Skeletal muscle tissue (tissue), 4 donors: Measurements from ENCODE around the gene UCP2. TPM values are rescaled to one million over a fixed set of nuclear protein-coding genes. Genes with fewer than 3 reads are reported as not detected.

Experiments used
- H3K27ac ChIP-seq: one replicate; pipeline ENCODE4 v1.7.0; 2013; ENCODE audit warnings: mild to moderate bottlenecking, low read depth, low read length, inconsistent platforms
- H3K27me3 ChIP-seq, 3 donors: one replicate each; pipeline ENCODE4 v1.7.0; 2013; ENCODE audit warnings: low read length in 3 of 3; ENCODE audit not compliant: control insufficient read depth in 3 of 3, insufficient read depth in 3 of 3
- H3K36me3 ChIP-seq, 3 donors: one replicate each; pipeline ENCODE4 v1.7.0; 2013; ENCODE audit warnings: low read length in 3 of 3; ENCODE audit not compliant: control insufficient read depth in 3 of 3, insufficient read depth in 3 of 3
- H3K4me1 ChIP-seq, 3 donors: one replicate each; pipeline ENCODE4 v1.7.0; 2013; ENCODE audit warnings: low read length in 3 of 3, mild to moderate bottlenecking in 3 of 3; ENCODE audit not compliant: control insufficient read depth in 3 of 3, insufficient read depth in 3 of 3
- H3K4me3 ChIP-seq, 3 donors: one replicate each; pipeline ENCODE4 v1.7.0; 2013; ENCODE audit warnings: low read length in 3 of 3
- H3K9ac ChIP-seq, 3 donors: one replicate each; pipeline ENCODE4 v1.7.0; 2013; ENCODE audit warnings: low read length in 3 of 3, mild to moderate bottlenecking in 3 of 3, moderate library complexity in 2 of 3, low read depth in 1 of 3
- H3K9me3 ChIP-seq, 3 donors: one replicate each; pipeline ENCODE4 v1.7.0; 2013; ENCODE audit warnings: low read length in 3 of 3; ENCODE audit not compliant: control insufficient read depth in 3 of 3
- total RNA-seq: library from RNA; depleted of rRNA; stranded (reverse); fragments of >200 nt; gene quantifications from one replicate; pipeline ENCODE4 v1.2.3, GENCODE V29; 2014
- donor health status: Osteomylitis.

UCP2 gene
- total RNA-seq, 1 donor from 2014 or later, result 25.1 TPM

GRCh38 chr11:73972620-73973449 is 9.8 kb downstream of the UCP2 start:
- no peaks in the 10 kb centered on the region for H3K27me3 ChIP-seq
- H3K9me3 ChIP-seq, result no peaks in the 10 kb centered on the region
- H3K4me3 ChIP-seq, result no peak overlapping the region
- peaks cover 30 to 37% (median 36%) of the 10 kb centered on the region in 3 donors for H3K36me3 ChIP-seq
- peaks cover 0 to 5% (median 0%) of the 10 kb centered on the region in 3 donors for H3K4me1 ChIP-seq
- H3K27ac ChIP-seq, result no peak overlapping the region
- no peak overlapping the region for H3K9ac ChIP-seq

- no peaks in the 10 kb centered on the region for H3K9me3 ChIP-seq
- H3K27me3 ChIP-seq, result no peaks in the 10 kb centered on the region
- H3K4me1 ChIP-seq, result peaks cover 0 to 5% (median 0%) of the 10 kb centered on the region in 3 donors
- no peak overlapping the region for H3K27ac ChIP-seq
- no peak overlapping the region for H3K9ac ChIP-seq
- H3K4me3 ChIP-seq, result no peak overlapping the region
- H3K36me3 ChIP-seq, result peaks cover 24 to 31% (median 29%) of the 10 kb centered on the region in 3 donors
Observed at GRCh38 chr11:73972187-73972586, 10.5 kb downstream of the UCP2 start.

GRCh38 chr11:73971175-73971719 is 11.4 kb downstream of the UCP2 start:
- Histone ChIP-seq H3K36me3 (peaks cover 16 to 22% (median 20%) of the 10 kb centered on the region in 3 donors), H3K27ac (no peak overlapping the region), H3K9me3 (no peaks in the 10 kb centered on the region), H3K9ac (peak overlapping the region in 1 of 3 donors; percentile 33), H3K27me3 (no peaks in the 10 kb centered on the region), H3K4me1 (peaks cover 0 to 5% (median 0%) of the 10 kb centered on the region in 3 donors), H3K4me3 (no peak overlapping the region)

- no peak overlapping the region for H3K27ac ChIP-seq
- peaks cover 0 to 5% (median 0%) of the 10 kb centered on the region in 3 donors for H3K4me1 ChIP-seq
Observed at GRCh38 chr11:73969991-73970800, 12.4 kb downstream of the UCP2 start.

GRCh38 chr11:73969091-73969490 is 13.6 kb downstream of the UCP2 start:
- peaks cover 2 to 4% (median 3%) of the 10 kb centered on the region in 3 donors for H3K36me3 ChIP-seq
- no peaks in the 10 kb centered on the region for H3K27me3 ChIP-seq
- peaks cover 2 to 11% (median 2%) of the 10 kb centered on the region in 3 donors for H3K4me1 ChIP-seq
- no peaks in the 10 kb centered on the region for H3K9me3 ChIP-seq
- no peak overlapping the region for H3K4me3 ChIP-seq
- H3K9ac ChIP-seq, result no peak overlapping the region
- no peak overlapping the region for H3K27ac ChIP-seq

More at GRCh38 chr11:73969991-73970800, 12.4 kb downstream of the UCP2 start:
- peak overlapping the region in 1 of 3 donors; percentile 3 for H3K9ac ChIP-seq
- H3K27me3 ChIP-seq, result no peaks in the 10 kb centered on the region
- H3K9me3 ChIP-seq, result no peaks in the 10 kb centered on the region
- no peak overlapping the region for H3K4me3 ChIP-seq
- H3K36me3 ChIP-seq, result peaks cover 9 to 13% (median 13%) of the 10 kb centered on the region in 3 donors

- Histone ChIP-seq H3K36me3 (no peaks in the 10 kb centered on the region), H3K27ac (no peak overlapping the region), H3K9me3 (no peaks in the 10 kb centered on the region), H3K9ac (no peak overlapping the region), H3K4me1 (peaks cover 5 to 13% (median 8%) of the 10 kb centered on the region in 3 donors), H3K27me3 (no peaks in the 10 kb centered on the region), H3K4me3 (no peak overlapping the region)
Observed at GRCh38 chr11:73968356-73968966, 14.2 kb downstream of the UCP2 start.

GRCh38 chr11:73965764-73966121 is 16.9 kb downstream of the UCP2 start:
- Histone ChIP-seq H3K27me3 (no peaks in the 10 kb centered on the region), H3K27ac (no peak overlapping the region), H3K36me3 (no peaks in the 10 kb centered on the region), H3K9ac (no peak overlapping the region), H3K4me1 (peaks cover 5 to 13% (median 10%) of the 10 kb centered on the region in 3 donors), H3K4me3 (no peak overlapping the region), H3K9me3 (no peaks in the 10 kb centered on the region)

- no peak overlapping the region for H3K27ac ChIP-seq
- H3K27me3 ChIP-seq, result no peaks in the 10 kb centered on the region
- H3K9ac ChIP-seq, result no peak overlapping the region
- H3K9me3 ChIP-seq, result no peaks in the 10 kb centered on the region
- no peaks in the 10 kb centered on the region for H3K36me3 ChIP-seq
- H3K4me1 ChIP-seq, result peaks cover 5 to 13% (median 10%) of the 10 kb centered on the region in 3 donors
- no peak overlapping the region for H3K4me3 ChIP-seq
Observed at GRCh38 chr11:73965076-73965763, 17.4 kb downstream of the UCP2 start.

- Histone ChIP-seq H3K9ac (peak overlapping the region; percentile 24 to 64 (median 61)), H3K36me3 (no peaks in the 10 kb centered on the region), H3K27ac (peak overlapping the region; percentile 7), H3K4me1 (peaks cover 5 to 13% (median 10%) of the 10 kb centered on the region in 3 donors), H3K4me3 (peak overlapping the region in 2 of 3 donors; percentile 21 to 29), H3K9me3 (no peaks in the 10 kb centered on the region), H3K27me3 (no peaks in the 10 kb centered on the region)
Observed at GRCh38 chr11:73963861-73964260, 18.8 kb downstream of the UCP2 start.
